Activated naive CD4-positive, alpha-beta T cell treated with Interleukin-2 at 50 U/mL for 16 hours (primary cell): ENCODE measurements around the gene HLA-DRB1.
"Not testable (repeated sequence)": the region's sequence is repeated elsewhere in the genome, so short reads cannot be mapped to it uniquely, and the experiment has no call there.

ENCODE experiments used
- DNase-seq: peaks from one replicate; pipeline ENCODE4 v3.0.0-alpha.2; 2020

HLA-DRB1 gene

DNA sequence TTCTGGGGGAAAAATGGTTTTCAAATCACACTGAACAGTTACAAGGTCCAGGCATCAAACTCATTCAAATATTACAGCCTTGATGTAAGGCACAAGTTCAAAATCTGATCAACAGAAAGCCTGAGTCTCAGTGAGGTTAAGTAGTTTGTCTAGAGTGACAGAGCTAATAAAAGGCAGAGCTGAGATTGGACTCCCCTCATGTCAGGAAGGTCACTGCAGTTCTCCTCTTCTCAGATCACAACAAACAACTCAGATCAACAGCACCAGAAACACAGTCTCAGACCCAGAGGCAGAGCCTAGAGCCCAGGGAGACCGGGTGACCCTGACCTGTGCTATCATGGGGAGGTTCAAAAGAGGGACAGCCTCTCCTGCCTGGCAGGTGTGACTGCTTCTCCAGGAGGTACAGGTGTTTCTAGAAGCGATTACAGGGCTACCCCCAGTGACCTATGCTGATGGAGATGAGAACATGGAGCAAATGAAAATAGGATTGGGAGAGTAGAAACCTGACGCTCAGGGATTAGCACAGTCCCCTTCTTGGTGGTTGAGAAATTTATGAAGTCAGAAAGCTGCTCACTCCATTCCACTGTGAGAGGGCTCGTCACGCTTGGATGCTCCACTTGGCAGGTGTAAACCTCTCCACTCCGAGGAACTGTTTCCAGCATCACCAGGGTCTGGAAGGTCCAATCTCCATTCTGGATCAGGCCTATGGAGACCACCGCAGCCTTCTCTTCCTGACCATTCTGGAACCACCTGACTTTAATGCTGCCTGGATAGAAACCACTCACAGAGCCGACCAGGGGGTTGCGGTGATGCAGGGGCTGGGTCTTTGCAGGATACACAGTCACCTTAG is 35.3 kb downstream of the HLA-DRB1 start:
- DNase-seq = no peak

DNA sequence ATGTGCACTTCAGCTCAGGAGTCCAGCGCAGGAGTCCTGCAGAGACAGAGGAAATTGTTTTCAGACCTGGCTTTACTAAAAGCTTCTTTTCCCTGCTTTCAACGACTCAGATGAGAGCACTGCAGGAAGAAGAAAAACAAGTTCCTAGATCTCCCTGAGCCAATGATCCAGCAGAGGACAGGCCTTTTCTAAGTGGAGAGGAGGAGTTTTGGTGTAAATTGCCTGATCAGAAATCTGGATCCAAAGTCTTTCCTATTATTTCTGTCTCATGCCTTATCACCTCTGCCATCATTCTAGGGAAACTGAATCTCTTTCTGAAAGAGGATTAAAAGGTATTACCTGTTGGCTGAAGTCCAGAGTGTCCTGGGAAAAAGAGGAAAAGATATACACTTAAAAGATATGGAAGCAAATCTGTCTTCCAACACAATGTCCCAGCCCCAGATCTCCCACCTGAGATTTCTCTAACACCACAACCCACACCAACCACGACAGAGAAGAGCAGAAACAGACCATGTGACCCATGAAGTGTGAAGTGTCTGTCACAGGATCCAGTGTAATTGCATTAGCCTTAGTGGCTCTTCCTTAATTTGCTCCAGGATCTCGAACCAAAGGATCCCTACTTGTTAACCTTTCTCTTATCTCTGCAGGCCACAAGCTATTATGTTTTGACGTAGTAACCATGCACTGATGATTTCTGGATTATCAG is 36.5 kb downstream of the HLA-DRB1 start:
- DNase-seq = no peak

DNA sequence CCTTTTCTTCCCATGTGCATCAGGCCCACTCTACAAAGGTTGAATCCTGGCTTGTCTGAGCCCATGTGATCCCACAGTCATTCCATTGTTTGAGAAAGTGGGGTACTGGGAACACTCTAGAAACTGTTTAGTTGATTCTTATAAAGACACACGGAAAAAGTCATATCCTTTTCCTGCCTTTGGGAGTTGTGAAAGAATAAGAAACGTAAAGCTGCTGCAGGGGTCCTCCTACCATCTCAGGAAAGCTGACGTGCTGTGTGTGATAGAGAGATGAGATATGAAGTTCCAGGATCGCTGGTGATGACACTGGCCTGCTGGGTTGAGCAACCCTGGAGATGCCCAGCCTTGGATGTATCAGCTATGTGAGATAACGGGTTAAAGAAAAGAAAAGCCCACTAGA is 38.2 kb downstream of the HLA-DRB1 start:
- DNase-seq = no peak

DNA sequence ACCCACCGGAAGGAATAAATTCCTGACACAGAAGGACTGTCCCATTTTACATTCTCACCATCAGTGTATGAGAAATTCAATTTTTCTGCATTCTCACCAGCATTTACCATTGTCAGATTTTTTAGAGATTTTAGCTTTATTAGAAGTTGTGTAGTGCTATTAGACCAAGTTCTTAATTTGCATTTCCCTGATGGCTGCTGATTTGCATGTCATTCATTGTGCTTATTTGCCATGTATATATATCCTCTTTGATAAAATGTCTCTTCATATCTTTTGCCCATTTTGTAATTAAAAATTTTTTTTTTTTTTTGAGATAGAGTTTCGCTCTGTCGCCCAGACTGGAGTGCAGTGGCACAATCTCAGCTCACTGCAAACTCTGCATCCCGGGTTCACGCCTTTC is 49.8 kb downstream of the HLA-DRB1 start:
- no peak for DNase-seq

DNA sequence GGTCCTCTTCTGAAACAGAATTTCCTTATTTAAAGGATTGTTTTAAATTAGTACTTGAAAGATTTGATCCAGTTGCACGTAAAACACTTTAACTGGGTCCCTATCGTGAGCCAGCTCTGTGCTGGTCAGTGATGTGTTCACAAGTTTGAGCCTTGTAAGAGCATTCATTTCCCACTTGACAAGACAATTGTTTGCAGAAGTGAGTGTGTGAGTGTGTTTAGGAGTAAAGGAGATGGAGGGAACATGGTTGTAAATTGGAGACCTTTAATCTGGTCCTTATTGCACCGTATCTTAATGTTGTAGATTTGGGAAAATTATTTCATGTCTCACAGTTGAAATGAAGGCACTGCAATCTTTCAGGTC is 59.2 kb downstream of the HLA-DRB1 start:
- not testable (repeated sequence) for DNase-seq

DNA sequence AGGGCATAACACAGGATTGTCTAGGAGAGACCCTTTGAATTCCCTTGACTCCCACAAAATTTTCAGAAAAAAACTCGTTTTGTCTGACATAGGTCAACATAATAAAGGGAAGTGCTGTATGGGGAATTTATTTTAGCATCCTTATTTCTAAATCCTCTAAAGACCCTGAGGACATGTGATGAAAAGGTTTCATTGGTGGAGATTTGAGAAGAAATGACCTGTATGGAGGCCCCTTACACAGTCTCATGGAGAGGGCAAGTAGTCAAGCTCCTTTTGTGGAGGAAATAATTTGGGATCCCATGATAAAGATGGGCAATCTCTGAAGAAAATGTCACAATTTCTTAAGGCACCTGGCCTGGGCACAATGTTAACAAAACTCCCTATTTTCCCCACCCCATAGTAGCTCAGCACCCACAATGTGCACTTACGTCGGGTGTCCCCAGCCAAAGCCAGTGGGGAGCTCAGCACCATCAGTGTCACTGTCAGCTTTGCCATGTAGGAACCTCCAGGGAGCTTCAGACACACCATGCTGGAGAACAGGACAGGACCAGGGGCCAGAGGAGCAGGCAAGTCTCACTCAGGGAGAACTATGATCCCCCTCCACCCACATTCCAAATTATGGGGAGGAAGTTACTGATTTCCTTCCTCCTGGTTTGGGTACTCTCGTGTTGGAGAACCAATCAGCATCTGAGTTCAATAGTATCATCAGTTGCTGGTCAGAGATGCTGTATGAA is 59.8 kb downstream of the HLA-DRB1 start, which contains the start of gene HLA-DRB5:
Gene HLA-DRB5 (minus strand): TSS at position 591 of the 734 bp plus-strand sequence. CDS start 63 bp downstream, at position 528.
- DNase-seq = no peak
